Activated CD8-positive, alpha-beta T cell treated with anti-CD3 and anti-CD28 coated beads for 36 hours (primary cell): ENCODE data around the gene MYZAP. TPM values are rescaled to one million over a fixed set of nuclear protein-coding genes. Genes with fewer than 3 reads are reported as not detected.

Experiments used
- ATAC-seq: fragments of 200-7000 bp; cut with Tn5 transposase; one replicate; pipeline ENCODE4 v1.10.0; 2021; ENCODE audit warnings: mild to moderate bottlenecking, moderate library complexity
- CTCF ChIA-PET: fragments of 350-600 bp; sonication (Branson Sonifier 250); formaldehyde crosslinking; loops from one replicate; lab custom pipeline; 2021; ENCODE audit warnings: antibody characterized with exemption; lab: Charles Lee
- POLR2A ChIA-PET: fragments of 350-600 bp; sonication (Branson Sonifier 250); formaldehyde crosslinking; loops from one replicate; lab custom pipeline; 2021; ENCODE audit warnings: antibody characterized with exemption; lab: Charles Lee
- DNase-seq: peaks from one replicate; pipeline ENCODE4 v3.0.0-alpha.2; 2020
- H3K27ac Mint-ChIP-seq: one replicate; pipeline ENCODE4 v1.8.0; 2021; ENCODE audit warnings: mild to moderate bottlenecking, mixed read lengths
- H3K27me3 Mint-ChIP-seq: one replicate; pipeline ENCODE4 v1.8.0; 2021; ENCODE audit warnings: mixed read lengths
- H3K36me3 Mint-ChIP-seq: one replicate; pipeline ENCODE4 v1.8.0; 2021; ENCODE audit warnings: low read depth, mixed read lengths
- H3K4me1 Mint-ChIP-seq: one replicate; pipeline ENCODE4 v1.8.0; 2021; ENCODE audit warnings: low read depth, mixed read lengths
- H3K4me3 Mint-ChIP-seq: one replicate; pipeline ENCODE4 v1.8.0; 2021; ENCODE audit warnings: mild to moderate bottlenecking, moderate library complexity, mixed read lengths
- H3K9me3 Mint-ChIP-seq: one replicate; pipeline ENCODE4 v1.8.0; 2021; ENCODE audit warnings: mixed read lengths
- intact Hi-C: fragments of 100-400 bp; cut with micrococcal nuclease; formaldehyde crosslinking; loops from one replicate; pipeline ENCODE4 v1.10.0; 2022
- total RNA-seq, 2 experiments: library from RNA; stranded (reverse); gene quantifications; one replicate each; pipeline ENCODE4 v1.2.3, GENCODE V29; 2021
- TF ChIP-seq, protein P1 (sequence below): fragments of 200-600 bp; IDR thresholded peaks from one replicate; pipeline ENCODE4 v1.8.0; 2022; ENCODE audit warnings: antibody characterized with exemption, mild to moderate bottlenecking

Gene MYZAP
- total RNA-seq, 2 experiments from 2014 or later, result not detected

DNA sequence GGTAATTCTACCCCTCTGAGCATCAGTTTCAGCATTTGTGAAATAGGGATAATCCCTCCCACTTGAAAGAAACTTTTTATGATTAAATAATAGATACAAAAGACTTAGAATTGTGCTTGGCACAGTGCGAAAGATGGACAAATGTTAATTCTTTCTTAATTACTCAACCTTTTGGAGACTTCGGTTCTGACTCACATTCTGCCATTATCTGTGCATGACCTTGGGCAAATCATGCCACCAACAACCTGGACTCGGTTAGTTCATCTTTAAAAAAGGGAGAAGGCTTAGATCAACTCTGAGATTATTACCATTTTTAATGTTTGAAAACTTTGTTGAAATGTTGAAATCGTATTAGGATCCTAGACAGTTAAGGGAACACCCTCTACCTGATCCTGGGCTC lies 74.2 kb downstream of the MYZAP start:
- peaks cover 6% of the 10 kb centered on the region for H3K27me3 Mint-ChIP-seq
- TF ChIP-seq, protein P1, sequence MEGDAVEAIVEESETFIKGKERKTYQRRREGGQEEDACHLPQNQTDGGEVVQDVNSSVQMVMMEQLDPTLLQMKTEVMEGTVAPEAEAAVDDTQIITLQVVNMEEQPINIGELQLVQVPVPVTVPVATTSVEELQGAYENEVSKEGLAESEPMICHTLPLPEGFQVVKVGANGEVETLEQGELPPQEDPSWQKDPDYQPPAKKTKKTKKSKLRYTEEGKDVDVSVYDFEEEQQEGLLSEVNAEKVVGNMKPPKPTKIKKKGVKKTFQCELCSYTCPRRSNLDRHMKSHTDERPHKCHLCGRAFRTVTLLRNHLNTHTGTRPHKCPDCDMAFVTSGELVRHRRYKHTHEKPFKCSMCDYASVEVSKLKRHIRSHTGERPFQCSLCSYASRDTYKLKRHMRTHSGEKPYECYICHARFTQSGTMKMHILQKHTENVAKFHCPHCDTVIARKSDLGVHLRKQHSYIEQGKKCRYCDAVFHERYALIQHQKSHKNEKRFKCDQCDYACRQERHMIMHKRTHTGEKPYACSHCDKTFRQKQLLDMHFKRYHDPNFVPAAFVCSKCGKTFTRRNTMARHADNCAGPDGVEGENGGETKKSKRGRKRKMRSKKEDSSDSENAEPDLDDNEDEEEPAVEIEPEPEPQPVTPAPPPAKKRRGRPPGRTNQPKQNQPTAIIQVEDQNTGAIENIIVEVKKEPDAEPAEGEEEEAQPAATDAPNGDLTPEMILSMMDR, result no peak
- no peaks in the 10 kb centered on the region for H3K36me3 Mint-ChIP-seq
- H3K27ac Mint-ChIP-seq, result no peak overlapping the region
- intact Hi-C loops, result no loop called here
- CTCF ChIA-PET, result interaction anchor here (1.2 kb wide), 1 partner anchor 405 kb away, joined by 3 read pairs; no protein-coding TSS in a partner anchor
- peaks cover 3% of the 10 kb centered on the region for H3K4me1 Mint-ChIP-seq
- H3K9me3 Mint-ChIP-seq, result no peaks in the 10 kb centered on the region
- ATAC-seq (no peak), DNase-seq (no peak)
- POLR2A ChIA-PET, result no interaction called here
- no peak overlapping the region for H3K4me3 Mint-ChIP-seq

DNA sequence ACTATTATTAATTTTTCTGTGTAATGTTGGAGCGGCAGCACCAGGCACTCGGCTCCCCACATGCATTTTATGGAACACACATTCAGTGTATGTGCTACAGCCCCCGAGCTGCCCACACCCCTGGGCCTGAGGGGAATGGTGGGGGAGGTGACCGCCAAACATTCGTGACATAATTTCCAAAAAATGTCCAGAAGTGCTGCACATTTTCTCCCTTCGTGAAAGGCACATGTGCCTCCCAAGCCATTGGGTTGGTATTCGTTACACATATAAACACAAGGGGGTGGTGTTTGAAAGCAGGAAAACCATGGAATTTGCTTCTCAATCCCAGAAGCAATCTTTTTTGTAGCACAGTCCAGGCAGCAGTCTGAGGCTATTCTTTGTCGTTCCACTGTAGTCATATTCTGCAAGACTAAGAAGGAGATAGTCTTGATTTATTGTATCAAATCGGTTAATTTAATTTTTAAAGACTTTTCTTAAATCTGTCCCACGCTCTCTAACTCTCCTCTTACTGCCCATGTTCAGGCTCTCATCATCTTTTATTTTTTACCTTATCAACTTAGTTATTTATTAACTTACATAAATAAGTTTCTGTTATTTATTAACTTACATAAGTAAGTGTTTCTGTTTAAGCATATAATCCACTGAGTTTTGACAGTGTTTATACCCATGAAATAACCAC lies 75.6 kb downstream of the MYZAP start:
- no peaks in the 10 kb centered on the region for H3K9me3 Mint-ChIP-seq
- DNase-seq (no peak), ATAC-seq (no peak)
- intact Hi-C loops, result no loop called here
- TF ChIP-seq, protein P1, result no peak
- no peak overlapping the region for H3K4me3 Mint-ChIP-seq
- H3K27me3 Mint-ChIP-seq, result peaks cover 11% of the 10 kb centered on the region
- H3K27ac Mint-ChIP-seq, result no peak overlapping the region
- peaks cover 3% of the 10 kb centered on the region for H3K4me1 Mint-ChIP-seq
- POLR2A ChIA-PET, result interaction anchor here (1.0 kb wide), 1 partner anchor 31 kb away, joined by 3 read pairs; no protein-coding TSS in a partner anchor
- no peaks in the 10 kb centered on the region for H3K36me3 Mint-ChIP-seq
- CTCF ChIA-PET, result interaction anchor here (1.0 to 1.4 kb wide), 2 partner anchors 65 to 194 kb away, joined by 4 read pairs; no protein-coding TSS in a partner anchor

DNA sequence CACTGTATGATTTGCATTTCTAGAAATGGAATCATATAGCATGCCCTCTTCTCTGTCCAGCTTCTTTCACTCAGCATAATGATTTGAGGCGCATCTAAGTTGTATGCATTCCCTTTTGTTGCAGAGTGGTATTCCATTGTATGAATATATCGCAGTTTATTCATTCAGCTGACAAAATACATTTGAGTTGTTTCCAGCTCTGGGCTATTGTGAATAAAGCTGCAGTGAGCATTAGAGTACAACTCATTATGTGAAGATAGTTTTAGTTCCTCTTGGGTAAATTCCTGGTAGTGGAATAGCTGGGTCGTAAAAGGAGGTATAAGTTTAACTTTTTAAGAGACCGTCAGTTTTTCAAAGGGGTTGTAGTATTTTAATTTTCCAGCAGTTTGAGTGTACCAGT lies 76.3 kb downstream of the MYZAP start:
- Mint-ChIP-seq H3K4me1 (peaks cover 3% of the 10 kb centered on the region), H3K27ac (no peak overlapping the region), H3K36me3 (no peaks in the 10 kb centered on the region), H3K27me3 (peaks cover 14% of the 10 kb centered on the region), H3K9me3 (no peaks in the 10 kb centered on the region), H3K4me3 (no peak overlapping the region)
- intact Hi-C loops, result no loop called here
- ATAC-seq (no peak), DNase-seq (no peak)
- ChIA-PET POLR2A (no interaction called here), CTCF (interaction anchor here (0.7 to 1.4 kb wide), 3 partner anchors 64 to 193 kb away, joined by 3 to 4 read pairs (median 4); no protein-coding TSS in a partner anchor)
- TF ChIP-seq, protein P1, result no peak

DNA sequence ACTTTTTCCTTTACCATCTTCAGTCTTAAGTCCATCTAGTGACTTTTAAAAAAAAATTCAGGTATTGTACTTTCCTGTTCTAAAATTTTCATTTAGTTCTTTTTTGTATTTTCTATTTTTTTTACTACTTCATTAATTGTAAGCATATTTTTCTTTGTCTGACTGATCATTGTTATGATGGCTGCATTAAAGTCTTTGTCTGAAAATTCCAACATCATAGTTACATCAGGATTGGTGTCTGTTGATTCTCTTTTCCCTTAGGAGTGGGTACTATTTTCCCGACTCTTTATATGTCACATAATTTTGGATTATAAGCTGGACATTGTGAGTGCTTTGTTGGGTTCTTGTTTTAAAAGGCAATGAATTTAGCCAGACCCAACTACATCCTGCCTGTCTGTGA lies 79.9 kb downstream of the MYZAP start:
- DNase-seq, result no peak
- H3K4me3 Mint-ChIP-seq, result no peak overlapping the region
- ChIA-PET POLR2A (no interaction called here), CTCF (no interaction called here)
- peaks cover 3% of the 10 kb centered on the region for H3K4me1 Mint-ChIP-seq
- ATAC-seq, result no peak
- H3K36me3 Mint-ChIP-seq, result no peaks in the 10 kb centered on the region
- H3K27me3 Mint-ChIP-seq, result peaks cover 15% of the 10 kb centered on the region
- H3K9me3 Mint-ChIP-seq, result no peaks in the 10 kb centered on the region
- TF ChIP-seq, protein P1, result no peak
- intact Hi-C loops, result no loop called here
- no peak overlapping the region for H3K27ac Mint-ChIP-seq

DNA sequence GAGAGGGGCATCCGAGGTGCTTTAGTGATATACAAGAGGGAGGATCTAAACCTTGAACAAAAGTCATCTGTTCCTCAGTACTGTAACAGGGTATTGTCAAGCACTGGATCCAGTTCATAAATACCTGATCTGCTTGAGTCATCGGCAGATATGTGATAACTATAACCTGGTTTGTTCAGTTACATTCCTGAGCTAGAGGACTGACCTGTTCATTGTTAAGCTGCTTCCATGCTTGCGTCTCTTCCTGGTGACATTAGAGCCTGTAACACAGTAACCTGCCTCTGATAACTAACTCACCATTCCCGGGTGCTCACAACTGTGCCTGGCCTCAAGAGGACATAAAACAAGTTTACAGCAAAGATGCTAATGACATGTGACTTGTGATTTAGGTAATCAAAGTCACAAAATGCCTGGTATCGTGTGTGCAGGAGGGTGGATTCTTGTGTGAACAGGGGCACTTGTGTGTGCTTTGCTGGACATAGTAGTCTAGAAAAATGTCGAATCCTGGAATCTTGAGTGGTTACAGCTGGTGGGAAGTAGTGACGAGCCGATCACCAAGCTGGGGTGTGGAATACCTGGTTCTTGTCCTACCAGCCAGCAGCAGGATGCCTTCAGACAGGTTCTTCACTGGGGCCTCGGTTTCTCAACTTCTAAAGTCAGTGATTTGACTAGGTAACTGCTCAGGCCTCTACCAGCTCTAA lies 83.9 kb downstream of the MYZAP start:
- ATAC-seq (no peak), DNase-seq (no peak)
- Mint-ChIP-seq H3K27me3 (peaks cover 13% of the 10 kb centered on the region), H3K27ac (no peak overlapping the region), H3K4me3 (no peak overlapping the region), H3K36me3 (no peaks in the 10 kb centered on the region), H3K4me1 (peaks cover 4% of the 10 kb centered on the region), H3K9me3 (no peaks in the 10 kb centered on the region)
- TF ChIP-seq, protein P1, result no peak
- ChIA-PET CTCF (no interaction called here), POLR2A (no interaction called here)
- intact Hi-C loops, result no loop called here
